Testis (tissue), 3 donors: ENCODE results near the gene ASCC2. TPM values are rescaled to one million over a fixed set of nuclear protein-coding genes. Genes with fewer than 3 reads are reported as not detected.
"Not testable (repeated sequence)": the region's sequence is repeated elsewhere in the genome, so short reads cannot be mapped to it uniquely, and the experiment has no call there.

ENCODE experiments used
- DNase-seq: peaks from one replicate; pipeline ENCODE4 v3.0.0-alpha.2; 2019
- H3K27ac ChIP-seq, 2 donors: fragments of 200-600 bp; sonication (generic); one replicate each; pipeline ENCODE4 v1.5.1; 2019
- H3K27me3 ChIP-seq: fragments of 200-600 bp; sonication (generic); one replicate; pipeline ENCODE4 v1.5.1; 2019
- H3K36me3 ChIP-seq: fragments of 200-600 bp; sonication (generic); one replicate; pipeline ENCODE4 v1.5.1; 2017; ENCODE audit warnings: low read depth; ENCODE audit errors: missing control alignments
- H3K4me1 ChIP-seq: fragments of 200-600 bp; sonication (generic); one replicate; pipeline ENCODE4 v1.5.1; 2019
- H3K4me3 ChIP-seq, 2 donors: fragments of 200-600 bp; sonication (generic); one replicate each; pipeline ENCODE4 v1.5.1; 2017 to 2019
- H3K9me3 ChIP-seq: fragments of 200-600 bp; sonication (generic); one replicate; pipeline ENCODE4 v1.5.1; 2017
- CTCF ChIP-seq, 3 experiments: fragments of 450-650 bp in 2 of 3; fragments of 200-600 bp in 1 of 3; sonication (generic) in 1 of 3; IDR thresholded peaks; one replicate each; pipeline ENCODE4 v1.5.1; 2016 to 2019; ENCODE audit warnings: antibody characterized with exemption in 3 of 3, mild to moderate bottlenecking in 2 of 3, moderate library complexity in 1 of 3
- POLR2A ChIP-seq: fragments of 450-650 bp; IDR thresholded peaks from one replicate; pipeline ENCODE4 v1.6.1; 2017; ENCODE audit warnings: antibody characterized with exemption, mild to moderate bottlenecking, moderate library complexity
- WGBS, 2 donors: methylation state at CpG; one replicate each; pipeline ENCODE4 v1.1.5; 2018; 5-methylcytosine and 5-hydroxymethylcytosine counted together
- intact Hi-C: fragments of 100-400 bp; cut with DNase I; formaldehyde crosslinking; loops from one replicate; pipeline ENCODE4 v1.15.1; 2023; ENCODE audit warnings: low total_unique reads
- polyA plus RNA-seq: library from polyadenylated mRNA; stranded (reverse); fragments of 350-450 nt; fragmentation: Illumina TruSeq; extraction: RNeasy Lipid Tissue Mini Kit (QIAGEN cat#74804); gene quantifications from one replicate; pipeline ENCODE4 v1.2.3, GENCODE V29; 2014; ENCODE audit warnings: low read depth, low replicate concordance; ENCODE audit not compliant: insufficient read depth
- total RNA-seq, 2 donors: library from RNA; depleted of rRNA; stranded (reverse); fragments of >200 nt; gene quantifications; one replicate each; pipeline ENCODE4 v1.2.3, GENCODE V29; 2016

The ASCC2 gene
- total and polyA plus RNA-seq, 3 donors from 2014 or later = 91.5 to 108 (median 93.8) TPM

GRCh38 chr22:29755889-29756288 is 82.2 kb downstream of the ASCC2 start:
- Histone ChIP-seq H3K4me1 (peaks cover 8% of the 10 kb centered on the region), H3K9me3 (no peaks in the 10 kb centered on the region), H3K27me3 (no peaks in the 10 kb centered on the region), H3K4me3 (no peak overlapping the region), H3K36me3 (no peaks in the 10 kb centered on the region), H3K27ac (no peak overlapping the region)
- intact Hi-C loops = no loop called here
- WGBS, 2 donors = 94 to 95% methylated on average over 9 of the region's 9 CpGs
- no peak for TF ChIP-seq CTCF (IDR thresholded peaks at IDR 0.05)
- no peak for TF ChIP-seq POLR2A
- no peak for DNase-seq

- intact Hi-C loops, H3K27ac ChIP-seq, H3K9me3 ChIP-seq, DNase-seq, H3K36me3 ChIP-seq, H3K4me3 ChIP-seq, H3K4me1 ChIP-seq, H3K27me3 ChIP-seq: not testable (repeated sequence)
- 78 to 82% methylated on average over 11 of the region's 11 CpGs for WGBS, 2 donors
Observed at GRCh38 chr22:29754658-29755395, 83.2 kb downstream of the ASCC2 start.

- no peaks in the 10 kb centered on the region for H3K9me3 ChIP-seq
- TF ChIP-seq POLR2A (no peak), CTCF (IDR thresholded peaks at IDR 0.05) (no peak)
- no peak overlapping the region for H3K4me3 ChIP-seq
- H3K4me1 ChIP-seq = peaks cover 6% of the 10 kb centered on the region
- H3K27me3 ChIP-seq = no peaks in the 10 kb centered on the region
- intact Hi-C loops = no loop called here
- 80 to 88% methylated on average over 7 to 14 of the region's 16 CpGs for WGBS, 2 donors
- no peak for DNase-seq
- H3K27ac ChIP-seq = no peak overlapping the region
- H3K36me3 ChIP-seq = no peaks in the 10 kb centered on the region
Observed at GRCh38 chr22:29753808-29754657, 84.0 kb downstream of the ASCC2 start.

GRCh38 chr22:29751669-29752068 is 86.4 kb downstream of the ASCC2 start:
- Histone ChIP-seq H3K4me1 (no peaks in the 10 kb centered on the region), H3K36me3 (no peaks in the 10 kb centered on the region), H3K27me3 (no peaks in the 10 kb centered on the region), H3K9me3 (no peaks in the 10 kb centered on the region), H3K27ac (no peak overlapping the region), H3K4me3 (no peak overlapping the region)
- WGBS, 2 donors = 78 to 95% methylated on average over 2 of the region's 2 CpGs
- no peak for DNase-seq
- TF ChIP-seq CTCF (IDR thresholded peaks at IDR 0.05) (no peak), POLR2A (no peak)
- intact Hi-C loops = no loop called here
